H1 (cell line): ENCODE measurements around the gene CAPN1.

ENCODE experiments used
- CTCF ChIP-seq, 3 experiments: IDR thresholded peaks; 1 replicate in 2 of 3; 2 replicates in 1 of 3; pipeline versions ENCODE4 v1.5.1 to v1.6.1; 2011; ENCODE audit warnings: low read length in 3 of 3, mild to moderate bottlenecking in 3 of 3, inconsistent platforms in 2 of 3, low read depth in 1 of 3, moderate library complexity in 1 of 3; ENCODE audit not compliant: insufficient read depth in 1 of 3; ENCODE audit errors: control extremely low read depth in 1 of 3
- NRF1 ChIP-seq: IDR thresholded peaks from 2 replicates; pipeline ENCODE4 v1.6.1; 2011; ENCODE audit warnings: mild to moderate bottlenecking, low read depth, low read length, improper control_type of control experiment
- POLR2AphosphoS5 ChIP-seq: IDR thresholded peaks from 2 replicates; pipeline ENCODE4 v1.6.1; 2011; ENCODE audit warnings: low read depth, low read length
- RXRA ChIP-seq: IDR thresholded peaks from 2 replicates; pipeline ENCODE4 v1.6.1; 2011; ENCODE audit warnings: low read depth, mild to moderate bottlenecking, low read length, moderate library complexity; ENCODE audit not compliant: insufficient read depth
- SRF ChIP-seq: IDR thresholded peaks from 2 replicates; pipeline ENCODE4 v1.6.1; 2011; ENCODE audit warnings: mild to moderate bottlenecking, low read depth, low read length, moderate library complexity
- USF2 ChIP-seq: IDR thresholded peaks from 2 replicates; pipeline ENCODE4 v1.6.1; 2011; ENCODE audit warnings: low read length, improper control_type of control experiment
- YY1 ChIP-seq: IDR thresholded peaks from 2 replicates; pipeline ENCODE4 v1.6.1; 2011; ENCODE audit warnings: low read depth, mild to moderate bottlenecking, low read length

GRCh38 chr11:65169164-65169641 is 12.5 kb upstream of the CAPN1 start:
- TF ChIP-seq RXRA, result no peak
- TF ChIP-seq POLR2AphosphoS5, result no peak
- no peak for TF ChIP-seq USF2
- TF ChIP-seq SRF, result no peak
- TF ChIP-seq CTCF (IDR thresholded peaks at IDR 0.05; ENCODE audit: control extremely low read depth in 1 of 3, insufficient read depth in 1 of 3, low read depth in 1 of 3, low read length in 3 of 3), result no peak
- no peak for TF ChIP-seq NRF1
- no peak for TF ChIP-seq YY1
